OCI-LY7 (cell line): ENCODE results near the gene CNOT1. TPM values are rescaled to one million over a fixed set of nuclear protein-coding genes. Genes with fewer than 3 reads are reported as not detected.

ENCODE experiments used
- BruUV-seq: library from RNA; stranded (reverse); fragments of 400-500 nt; replicated peaks from 2 replicates; lab custom pipeline; 2021; lab: Mats Ljungman, UMichigan
- CTCF ChIA-PET: fragments of 300-600 bp; sonication (Branson Sonifier 250); formaldehyde crosslinking; loops from one replicate; lab custom pipeline; 2022; ENCODE audit warnings: antibody characterized with exemption; ENCODE audit not compliant: unreplicated experiment; lab: Charles Lee
- POLR2A ChIA-PET: fragments of 300-600 bp; sonication (Branson Sonifier 250); formaldehyde crosslinking; loops from one replicate; lab custom pipeline; 2022; ENCODE audit warnings: antibody characterized with exemption; lab: Charles Lee
- DNase-seq: peaks from one replicate; pipeline ENCODE4 v3.0.0-alpha.2; 2015; ENCODE audit warnings: low spot score
- H2AFZ ChIP-seq: fragments of 200-600 bp; sonication (generic), shearing (Covaris generic); 2 replicates; pipeline ENCODE4 v1.6.1; 2014; ENCODE audit warnings: mild to moderate bottlenecking, antibody characterized with exemption, low read length, moderate library complexity
- H3K27ac ChIP-seq: fragments of 200-600 bp; sonication (generic); 2 replicates; pipeline ENCODE4 v1.5.1; 2014; ENCODE audit warnings: mixed run types, low read depth, mild to moderate bottlenecking, moderate library complexity, low read length, inconsistent platforms; ENCODE audit not compliant: poor library complexity, severe bottlenecking
- H3K36me3 ChIP-seq: fragments of 200-600 bp; sonication (generic); 2 replicates; pipeline ENCODE4 v1.6.1; 2014; ENCODE audit warnings: mild to moderate bottlenecking, antibody characterized with exemption, low read length, moderate library complexity, mixed read lengths; ENCODE audit not compliant: insufficient read depth
- H3K4me1 ChIP-seq: fragments of 200-600 bp; sonication (generic); 2 replicates; pipeline ENCODE4 v1.5.1; 2014; ENCODE audit warnings: mild to moderate bottlenecking, low read length; ENCODE audit not compliant: insufficient read depth, poor library complexity, severe bottlenecking
- H3K4me2 ChIP-seq: fragments of 200-600 bp; sonication (generic); 2 replicates; pipeline ENCODE4 v1.6.1; 2014; ENCODE audit warnings: mild to moderate bottlenecking, low read length
- H3K4me3 ChIP-seq: fragments of 200-600 bp; sonication (generic); 2 replicates; pipeline ENCODE4 v1.5.1; 2014; ENCODE audit warnings: mild to moderate bottlenecking, low read depth, low read length; ENCODE audit not compliant: poor library complexity, severe bottlenecking
- H3K79me2 ChIP-seq: fragments of 200-600 bp; sonication (generic); 2 replicates; pipeline ENCODE4 v1.6.1; 2016; ENCODE audit warnings: low read depth, mild to moderate bottlenecking, low read length, moderate library complexity, mixed read lengths; ENCODE audit not compliant: insufficient read depth
- H3K9me2 ChIP-seq: fragments of 200-600 bp; sonication (generic); 2 replicates; pipeline ENCODE4 v1.6.1; 2016; ENCODE audit warnings: mild to moderate bottlenecking, low read length, mixed read lengths; ENCODE audit not compliant: insufficient read depth
- H3K9me3 ChIP-seq: fragments of 200-600 bp; sonication (generic); 2 replicates; pipeline ENCODE4 v1.6.1; 2014; ENCODE audit warnings: mild to moderate bottlenecking, mixed run types, low read length, mixed read lengths
- H4K20me1 ChIP-seq: fragments of 200-600 bp; sonication (generic); 2 replicates; pipeline ENCODE4 v1.6.1; 2014; ENCODE audit warnings: mild to moderate bottlenecking, antibody characterized with exemption, low read length, moderate library complexity, mixed read lengths; ENCODE audit not compliant: insufficient read depth
- CTCF ChIP-seq: fragments of 200-600 bp; sonication (generic); conservative IDR thresholded peaks from 2 replicates; pipeline ENCODE4 v1.5.1; 2014; ENCODE audit warnings: mild to moderate bottlenecking, antibody characterized with exemption, low read length, moderate library complexity, mixed read lengths
- EZH2phosphoT487 ChIP-seq: fragments of 200-600 bp; sonication (generic); IDR thresholded peaks from 2 replicates; pipeline ENCODE4 v1.6.1; 2018; ENCODE audit warnings: low read depth, borderline replicate concordance, mild to moderate bottlenecking, mixed run types, antibody characterized with exemption, low read length, moderate library complexity, mixed read lengths
- intact Hi-C: fragments of 100-400 bp; cut with micrococcal nuclease; formaldehyde crosslinking; loops from one replicate; pipeline ENCODE4 v1.10.0; 2022; ENCODE audit not compliant: unreplicated experiment
- total RNA-seq, 2 experiments: library from RNA; depleted of rRNA in 1 of 2; stranded (reverse); fragments of >200 nt in 1 of 2; shearing (Covaris generic) in 1 of 2; gene quantifications; 2 replicates each; pipeline ENCODE4 v1.2.3, GENCODE V29; 2014 to 2022

Gene CNOT1
- total RNA-seq, 2 experiments from 2014 or later: 230 to 288 TPM

DNA sequence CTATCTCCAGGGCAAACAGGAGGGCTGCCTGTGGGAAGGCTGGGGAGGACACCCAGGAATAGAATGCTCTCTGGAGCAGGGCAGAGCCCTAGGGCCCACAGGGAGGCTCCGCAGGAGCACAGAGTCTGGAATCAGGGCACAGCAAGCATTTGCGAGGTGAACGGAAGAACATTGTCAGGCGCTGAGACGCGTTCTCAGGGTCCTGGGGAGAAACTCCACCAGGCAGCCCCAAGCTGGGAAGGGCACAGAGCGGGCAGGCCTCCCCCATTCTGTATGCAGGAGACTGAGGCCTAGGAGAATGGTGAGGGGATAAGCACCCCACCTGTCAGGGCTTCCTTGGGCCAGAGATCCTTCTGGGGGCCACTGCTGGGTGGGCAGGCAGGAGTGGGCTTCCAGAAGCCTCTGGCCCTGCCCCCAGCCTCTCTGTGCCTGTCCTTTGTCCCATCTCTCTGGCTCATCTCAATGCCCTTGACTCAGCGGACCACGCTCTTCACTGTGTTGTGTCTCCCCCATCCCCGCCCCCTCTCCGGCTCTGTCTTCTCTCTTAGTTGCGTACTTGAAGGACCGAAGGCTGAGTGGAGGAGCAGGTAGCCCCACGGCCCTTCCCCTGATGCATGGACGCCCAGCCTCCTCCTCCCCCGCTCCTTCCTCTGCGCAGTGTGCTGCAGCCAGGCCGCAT lies 119.4 kb downstream of the CNOT1 start:
- BruUV-seq: no TSS peak
- TF ChIP-seq EZH2phosphoT487: no peak
- no peak for TF ChIP-seq CTCF
- H3K79me2 ChIP-seq: no peaks in the 10 kb centered on the region
- peaks cover 4% of the 10 kb centered on the region for H3K4me1 ChIP-seq
- ChIA-PET POLR2A (interaction anchor here (0.6 kb wide), 1 partner anchor 176 kb away, joined by 6 read pairs; no protein-coding TSS in a partner anchor), CTCF (no interaction called here)
- no peak for DNase-seq
- no peaks in the 10 kb centered on the region for H3K9me2 ChIP-seq
- no peaks in the 10 kb centered on the region for H4K20me1 ChIP-seq
- no peak overlapping the region for H2AFZ ChIP-seq
- intact Hi-C loops: no loop called here
- H3K4me3 ChIP-seq: no peak overlapping the region
- no peak overlapping the region for H3K27ac ChIP-seq
- H3K36me3 ChIP-seq: peaks cover 16% of the 10 kb centered on the region; the same call in 1 of the 2 replicates
- H3K4me2 ChIP-seq: no peak overlapping the region
- no peaks in the 10 kb centered on the region for H3K9me3 ChIP-seq

DNA sequence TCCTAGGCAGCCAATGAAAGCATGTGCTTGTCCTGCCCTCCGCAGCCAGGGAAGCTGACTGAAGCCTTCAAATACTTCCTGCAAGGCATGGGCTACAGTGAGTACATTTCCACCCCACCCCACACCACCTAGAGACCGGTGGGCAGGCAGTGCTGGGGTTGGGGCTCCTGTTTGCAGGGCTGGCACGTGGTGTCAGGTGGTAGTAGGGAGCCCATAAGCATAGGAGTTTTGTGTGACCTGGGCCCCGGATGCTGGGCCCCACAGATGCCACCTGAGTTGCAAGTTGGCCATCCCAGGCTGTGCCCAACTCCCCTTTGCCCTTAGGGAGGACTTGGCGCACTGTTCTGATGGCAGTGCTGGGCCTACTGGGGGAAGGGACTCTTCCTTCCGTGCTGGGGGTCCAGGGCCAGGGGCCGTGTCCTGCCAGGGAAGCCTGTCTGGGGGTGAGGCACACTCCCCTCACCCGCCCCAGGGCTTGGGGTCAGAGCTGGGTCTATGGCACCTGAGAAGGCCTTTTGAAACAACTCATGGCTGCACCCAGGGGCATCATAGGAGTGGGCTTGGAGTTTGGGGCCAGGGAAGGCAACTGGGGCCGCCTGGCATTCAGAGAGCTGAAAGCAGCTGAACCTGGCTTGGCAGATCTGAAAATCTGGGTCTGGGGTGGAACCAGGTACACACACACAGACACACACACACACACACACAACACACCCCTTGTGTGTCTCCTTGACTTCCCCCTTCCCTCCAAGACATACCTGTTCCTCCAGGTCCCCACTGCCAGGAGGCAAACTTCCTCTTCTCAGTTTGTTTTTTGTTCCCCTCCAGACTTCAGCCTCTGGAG lies 120.2 kb downstream of the CNOT1 start:
- POLR2A ChIA-PET: interaction anchor here (0.6 kb wide), 2 partner anchors 35 to 176 kb away, joined by 6 read pairs; no protein-coding TSS in a partner anchor
- no peaks in the 10 kb centered on the region for H3K79me2 ChIP-seq
- intact Hi-C loops: no loop called here

More for the DNA sequence above, 120.2 kb downstream of the CNOT1 start:
- H2AFZ ChIP-seq: no peak overlapping the region
- H4K20me1 ChIP-seq: no peaks in the 10 kb centered on the region
- no peak for DNase-seq
- H3K9me3 ChIP-seq: no peaks in the 10 kb centered on the region
- no peak overlapping the region for H3K4me3 ChIP-seq
- TF ChIP-seq EZH2phosphoT487: no peak
- TF ChIP-seq CTCF: no peak
- no peaks in the 10 kb centered on the region for H3K9me2 ChIP-seq
- no peak overlapping the region for H3K4me2 ChIP-seq
- CTCF ChIA-PET: interaction anchor here (0.6 kb wide), 1 partner anchor 209 kb away, joined by 3 read pairs; no protein-coding TSS in a partner anchor
- BruUV-seq: no TSS peak
- H3K4me1 ChIP-seq: no peaks in the 10 kb centered on the region
- H3K27ac ChIP-seq: no peak overlapping the region
- peaks cover 16% of the 10 kb centered on the region; the same call in 1 of the 2 replicates for H3K36me3 ChIP-seq
